ENCODE measurements around the gene PATE2. TPM values are rescaled to one million over a fixed set of nuclear protein-coding genes. Genes with fewer than 3 reads are reported as not detected.

Gene PATE2
- total RNA-seq: not detected

DNA sequence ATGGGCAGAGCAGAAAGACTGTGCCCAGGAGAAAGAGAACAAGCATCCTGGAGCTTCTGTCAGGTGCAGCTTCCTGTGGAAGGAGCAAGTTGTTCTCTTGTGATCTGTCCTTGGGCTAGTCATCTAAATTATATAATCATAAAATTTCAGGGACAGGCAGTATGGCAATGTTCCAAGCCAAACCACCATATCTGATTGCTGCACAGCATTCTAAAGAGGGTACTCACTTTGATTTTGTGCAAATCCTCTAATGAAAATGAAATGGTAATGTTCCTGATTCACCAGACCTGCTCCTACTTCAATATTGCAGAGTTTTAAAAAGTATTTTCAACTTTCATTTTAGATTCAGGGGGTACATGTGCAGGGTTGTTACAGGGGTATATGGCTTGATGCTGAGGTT lies at the start of gene PATE2:
Gene PATE2, minus strand, starts transcription at position 101 of the 400 bp plus-strand sequence. Its CDS starts 55 bp downstream, at position 46.
- Histone ChIP-seq H3K27ac (no peak within 1 kb of the TSS), H3K4me3 (no peak within 1 kb of the TSS), H3K4me1 (no peaks in the 10 kb centered on the region), H3K36me3 (no peaks in the 10 kb centered on the region), H3K27me3 (no peaks in the 10 kb centered on the region), H3K9me3 (no peaks in the 10 kb centered on the region)
- intact Hi-C loops (cut with DNase I; ENCODE audit: low total_unique reads) (no loop called here), in situ Hi-C loops (cut with MboI; ENCODE audit: low pct_ligation_motif_present in 1 of 4, low pct_unique_long_range_greater_than_20kb in 1 of 4, low sequenced_read_pairs in 3 of 4) (no loop called here)
- no peak for DNase-seq
- TF ChIP-seq CTCF (IDR thresholded peaks at IDR 0.05) (no peak), POLR2AphosphoS5 (IDR thresholded peaks at IDR 0.05) (no peak), POLR2A (IDR thresholded peaks at IDR 0.05) (no peak), EP300 (IDR thresholded peaks at IDR 0.05; ENCODE audit: low read depth) (no peak)

GRCh38 chr11:125807909-125808308 lies 29.3 kb upstream of the PATE2 start:
- WGBS, 2 donors (ENCODE audit: low coverage in 1 of 2): 100% methylated on average over 1 of the region's 1 CpG; no CpG with 5 or more reads in 1 of the 2 donors
- H3K36me3 ChIP-seq: no peaks in the 10 kb centered on the region

GRCh38 chr11:125802387-125802786 lies 23.8 kb upstream of the PATE2 start:
- DNase-seq: no peak
- H3K27ac ChIP-seq: no peak overlapping the region
- H3K27me3 ChIP-seq: no peaks in the 10 kb centered on the region
- H3K36me3 ChIP-seq: no peaks in the 10 kb centered on the region
- TF ChIP-seq POLR2AphosphoS5 (IDR thresholded peaks at IDR 0.05) (no peak), POLR2A (IDR thresholded peaks at IDR 0.05) (no peak), CTCF (IDR thresholded peaks at IDR 0.05) (no peak), EP300 (IDR thresholded peaks at IDR 0.05; ENCODE audit: low read depth) (no peak)
- intact Hi-C loops (cut with DNase I; ENCODE audit: low total_unique reads): no loop called here
- H3K4me1 ChIP-seq: no peaks in the 10 kb centered on the region
- H3K9me3 ChIP-seq: peaks cover 14 to 16% of the 10 kb centered on the region in 2 donors
- 51 to 70% methylated on average over 1 of the region's 1 CpG for WGBS, 2 donors (ENCODE audit: low coverage in 1 of 2)
- no peak overlapping the region for H3K4me3 ChIP-seq
- in situ Hi-C loops (cut with MboI; ENCODE audit: low pct_ligation_motif_present in 1 of 4, low pct_unique_long_range_greater_than_20kb in 1 of 4, low sequenced_read_pairs in 3 of 4): no loop called here

More at GRCh38 chr11:125807909-125808308, 29.3 kb upstream of the PATE2 start:
- Histone ChIP-seq H3K27me3 (no peaks in the 10 kb centered on the region), H3K4me1 (no peaks in the 10 kb centered on the region), H3K27ac (no peak overlapping the region), H3K9me3 (peaks cover 0 to 5% of the 10 kb centered on the region in 2 donors), H3K4me3 (no peak overlapping the region)
- intact Hi-C loops (cut with DNase I; ENCODE audit: low total_unique reads) (no loop called here), in situ Hi-C loops (cut with MboI; ENCODE audit: low pct_ligation_motif_present in 1 of 4, low pct_unique_long_range_greater_than_20kb in 1 of 4, low sequenced_read_pairs in 3 of 4) (no loop called here)
- DNase-seq: no peak
- TF ChIP-seq POLR2AphosphoS5 (IDR thresholded peaks at IDR 0.05) (no peak), CTCF (IDR thresholded peaks at IDR 0.05) (no peak), POLR2A (IDR thresholded peaks at IDR 0.05) (no peak), EP300 (IDR thresholded peaks at IDR 0.05; ENCODE audit: low read depth) (no peak)

GRCh38 chr11:125799808-125800207 lies 21.2 kb upstream of the PATE2 start:
- H3K27ac ChIP-seq: no peak overlapping the region
- no peak overlapping the region for H3K4me3 ChIP-seq
- WGBS, 2 donors (ENCODE audit: low coverage in 1 of 2): 69 to 79% methylated on average over 2 of the region's 2 CpGs
- no peaks in the 10 kb centered on the region for H3K27me3 ChIP-seq
- intact Hi-C loops (cut with DNase I; ENCODE audit: low total_unique reads): no loop called here
- H3K4me1 ChIP-seq: no peaks in the 10 kb centered on the region
- H3K36me3 ChIP-seq: no peaks in the 10 kb centered on the region
- no peak for DNase-seq
- in situ Hi-C loops (cut with MboI; ENCODE audit: low pct_ligation_motif_present in 1 of 4, low pct_unique_long_range_greater_than_20kb in 1 of 4, low sequenced_read_pairs in 3 of 4): no loop called here
- H3K9me3 ChIP-seq: peaks cover 14 to 19% of the 10 kb centered on the region in 2 donors
- TF ChIP-seq POLR2A (IDR thresholded peaks at IDR 0.05) (no peak), CTCF (IDR thresholded peaks at IDR 0.05) (no peak), POLR2AphosphoS5 (IDR thresholded peaks at IDR 0.05) (no peak), EP300 (IDR thresholded peaks at IDR 0.05; ENCODE audit: low read depth) (no peak)

Data from transverse colon (tissue), 4 donors.